ENCODE results near the gene CLUH.

The CLUH gene

DNA sequence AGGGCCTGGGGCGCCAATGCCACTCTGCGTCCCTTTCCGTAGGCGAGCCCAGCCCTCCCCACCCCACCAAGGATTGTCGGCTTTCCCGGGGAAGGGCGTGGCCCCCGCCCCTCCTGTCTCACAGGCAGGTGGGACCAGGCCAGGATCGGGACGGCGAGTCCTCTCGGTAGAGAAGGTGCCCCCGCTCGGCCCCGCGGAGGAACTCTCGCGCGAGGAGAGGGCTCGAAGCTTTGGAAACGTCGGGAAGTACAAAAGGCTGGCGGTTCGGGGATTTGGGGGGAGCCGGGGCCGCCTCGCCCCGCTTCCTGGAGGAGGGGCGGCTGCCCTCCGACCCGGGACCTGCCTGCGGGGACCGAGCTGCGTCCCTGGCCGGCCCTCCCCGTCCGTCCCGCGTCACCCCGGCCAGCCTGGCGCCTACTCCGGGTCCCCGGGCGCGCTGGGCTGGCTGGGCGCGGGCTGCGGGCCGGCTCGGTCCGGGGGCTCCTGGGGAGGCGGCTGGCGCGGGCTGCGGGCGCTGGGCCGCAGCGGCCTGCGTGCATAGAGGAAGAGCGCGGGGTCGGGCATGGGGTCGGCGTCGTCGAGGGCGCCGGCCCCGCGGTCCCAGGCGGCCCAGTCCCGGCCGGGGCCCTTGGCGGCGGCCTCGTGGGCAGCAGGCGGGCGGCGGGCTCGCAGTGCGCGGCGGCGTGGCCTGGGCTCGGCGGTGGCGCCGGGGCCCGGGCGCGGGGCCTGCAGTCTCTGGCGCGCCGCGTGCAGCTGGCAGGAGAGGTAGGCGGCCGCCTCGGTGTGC lies 12.6 kb upstream of the CLUH start:
- WGBS (ENCODE audit: extremely low coverage, insufficient coverage, insufficient read length), result no CpG with 5 or more reads among the region's 98 CpGs

DNA sequence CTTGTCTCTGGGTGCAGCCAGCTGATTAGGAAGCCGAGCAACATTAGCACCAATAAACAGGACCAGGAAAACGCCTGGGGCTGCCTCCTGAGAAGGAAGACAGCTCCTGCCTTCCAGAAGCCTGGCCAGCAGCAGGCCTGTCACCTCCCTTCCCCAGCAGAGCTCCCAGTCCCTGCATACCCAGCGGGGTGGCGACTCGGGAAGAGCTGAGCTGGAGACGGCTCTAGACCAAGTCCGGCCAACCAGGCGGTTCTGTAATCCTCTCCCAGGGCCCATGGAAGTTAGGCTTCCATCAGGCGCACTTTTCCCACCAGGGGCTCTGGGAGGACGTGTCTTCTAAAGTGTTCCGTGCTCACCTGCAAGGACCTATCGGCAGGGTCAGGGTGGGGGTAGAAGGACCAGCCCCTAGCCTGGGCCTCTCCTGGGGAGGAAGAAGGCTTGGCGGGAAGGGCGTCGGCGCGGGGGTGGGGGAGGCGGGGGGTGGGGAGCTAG lies 12.0 kb upstream of the CLUH start:
- Histone ChIP-seq H3K18ac (ENCODE audit: low read length) (no peak overlapping the region), H3K4ac (ENCODE audit: low read depth, low read length) (no peak overlapping the region), H3K27me3 (ENCODE audit: insufficient read depth, low read length) (peaks cover 3% of the 10 kb centered on the region), H4K91ac (ENCODE audit: low read depth, low read length) (no peak overlapping the region), H3K36me3 (ENCODE audit: control insufficient read depth in 1 of 2, insufficient read depth in 2 of 2, low read length in 2 of 2) (no peaks in the 10 kb centered on the region), H4K8ac (ENCODE audit: low read depth, low read length) (no peak overlapping the region), H2BK12ac (ENCODE audit: low read length) (no peak overlapping the region), H3K27ac (ENCODE audit: low read depth, low read length) (no peak overlapping the region), H2AK5ac (ENCODE audit: low read length) (no peak overlapping the region), H4K12ac (ENCODE audit: low read depth, low read length) (no peak overlapping the region), H3K4me1 (ENCODE audit: control insufficient read depth in 1 of 2, insufficient read depth in 2 of 2, low read length in 2 of 2) (peaks cover 8 to 14% of the 10 kb centered on the region in 2 experiments), H3K9me3 (ENCODE audit: insufficient read depth, low read depth, low read length) (peaks cover 2% of the 10 kb centered on the region), H3K79me2 (ENCODE audit: control insufficient read depth, insufficient read depth, low read length, poor library complexity) (no peaks in the 10 kb centered on the region), H3K9ac (ENCODE audit: low read length) (no peak overlapping the region), H2AFZ (ENCODE audit: insufficient read depth, low read length, poor library complexity) (no peak overlapping the region), H3K4me2 (ENCODE audit: low read length) (peak overlapping the region; percentile 86), H3K14ac (ENCODE audit: low read length) (no peak overlapping the region), H3K23ac (ENCODE audit: low read length) (no peak overlapping the region), H3K4me3 (ENCODE audit: low read depth, low read length) (no peak overlapping the region), H2BK120ac (ENCODE audit: insufficient read depth, low read length, poor library complexity) (no peak overlapping the region), H3K79me1 (ENCODE audit: low read length) (peaks cover 4% of the 10 kb centered on the region), H2BK5ac (ENCODE audit: low read depth, low read length, poor library complexity) (no peak overlapping the region)
- DNase-seq, result peak; percentile 34 to 35
- WGBS (ENCODE audit: extremely low coverage, insufficient coverage, insufficient read length), result no CpG with 5 or more reads among the region's 18 CpGs

More for the DNA sequence above, 12.6 kb upstream of the CLUH start:
- Histone ChIP-seq H3K27me3 (ENCODE audit: insufficient read depth, low read length) (peaks cover 3% of the 10 kb centered on the region), H4K91ac (ENCODE audit: low read depth, low read length) (peak overlapping the region; percentile 52), H3K79me1 (ENCODE audit: low read length) (peaks cover 4% of the 10 kb centered on the region), H3K4me2 (ENCODE audit: low read length) (peak overlapping the region; percentile 86), H2AK5ac (ENCODE audit: low read length) (no peak overlapping the region), H4K8ac (ENCODE audit: low read depth, low read length) (peak overlapping the region; percentile 81), H3K4me1 (ENCODE audit: control insufficient read depth in 1 of 2, insufficient read depth in 2 of 2, low read length in 2 of 2) (peaks cover 8 to 14% of the 10 kb centered on the region in 2 experiments), H3K4ac (ENCODE audit: low read depth, low read length) (no peak overlapping the region), H4K12ac (ENCODE audit: low read depth, low read length) (peak overlapping the region; percentile 66), H3K9ac (ENCODE audit: low read length) (no peak overlapping the region), H3K9me3 (ENCODE audit: insufficient read depth, low read depth, low read length) (peaks cover 2% of the 10 kb centered on the region), H3K79me2 (ENCODE audit: control insufficient read depth, insufficient read depth, low read length, poor library complexity) (no peaks in the 10 kb centered on the region), H3K23ac (ENCODE audit: low read length) (no peak overlapping the region), H3K14ac (ENCODE audit: low read length) (peak overlapping the region; percentile 22), H3K36me3 (ENCODE audit: control insufficient read depth in 1 of 2, insufficient read depth in 2 of 2, low read length in 2 of 2) (no peaks in the 10 kb centered on the region), H2AFZ (ENCODE audit: insufficient read depth, low read length, poor library complexity) (peak overlapping the region; percentile 63), H2BK120ac (ENCODE audit: insufficient read depth, low read length, poor library complexity) (peak overlapping the region; percentile 15), H3K4me3 (ENCODE audit: low read depth, low read length) (peak overlapping the region; percentile 64), H3K27ac (ENCODE audit: low read depth, low read length) (no peak overlapping the region), H3K18ac (ENCODE audit: low read length) (no peak overlapping the region), H2BK12ac (ENCODE audit: low read length) (no peak overlapping the region), H2BK5ac (ENCODE audit: low read depth, low read length, poor library complexity) (no peak overlapping the region)
- DNase-seq, result no peak

DNA sequence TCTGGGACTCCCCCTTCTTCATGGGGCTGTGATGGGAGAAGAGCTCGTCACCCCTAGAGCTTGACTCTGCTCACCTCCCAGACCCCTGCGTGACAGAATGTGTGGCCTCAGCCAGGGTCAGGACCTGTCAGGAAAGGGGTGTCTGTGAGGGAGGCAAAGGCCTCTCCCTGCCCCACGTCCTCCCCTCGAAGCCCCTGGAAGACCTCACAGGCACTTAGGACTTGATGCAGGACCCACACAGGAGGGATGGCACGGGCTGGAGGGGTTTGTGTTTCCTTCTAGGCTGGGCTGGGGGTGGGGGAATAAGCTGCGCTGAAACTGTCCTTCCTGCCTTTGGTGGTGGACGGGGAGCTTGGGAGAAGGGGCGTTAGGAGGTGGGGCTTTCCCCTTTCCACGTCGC lies 11.0 kb upstream of the CLUH start:
- Histone ChIP-seq H3K14ac (ENCODE audit: low read length) (no peak overlapping the region), H3K23ac (ENCODE audit: low read length) (no peak overlapping the region), H3K4ac (ENCODE audit: low read depth, low read length) (no peak overlapping the region), H3K4me3 (ENCODE audit: low read depth, low read length) (no peak overlapping the region), H2BK12ac (ENCODE audit: low read length) (no peak overlapping the region), H3K9ac (ENCODE audit: low read length) (no peak overlapping the region), H3K9me3 (ENCODE audit: insufficient read depth, low read depth, low read length) (peaks cover 2% of the 10 kb centered on the region), H3K4me1 (ENCODE audit: control insufficient read depth in 1 of 2, insufficient read depth in 2 of 2, low read length in 2 of 2) (peaks cover 8 to 14% of the 10 kb centered on the region in 2 experiments), H2AK5ac (ENCODE audit: low read length) (no peak overlapping the region), H2BK120ac (ENCODE audit: insufficient read depth, low read length, poor library complexity) (no peak overlapping the region), H3K36me3 (ENCODE audit: control insufficient read depth in 1 of 2, insufficient read depth in 2 of 2, low read length in 2 of 2) (no peaks in the 10 kb centered on the region), H3K79me1 (ENCODE audit: low read length) (peaks cover 4% of the 10 kb centered on the region), H4K91ac (ENCODE audit: low read depth, low read length) (no peak overlapping the region), H2AFZ (ENCODE audit: insufficient read depth, low read length, poor library complexity) (no peak overlapping the region), H4K8ac (ENCODE audit: low read depth, low read length) (no peak overlapping the region), H4K12ac (ENCODE audit: low read depth, low read length) (no peak overlapping the region), H3K18ac (ENCODE audit: low read length) (no peak overlapping the region), H3K4me2 (ENCODE audit: low read length) (no peak overlapping the region), H3K27me3 (ENCODE audit: insufficient read depth, low read length) (peaks cover 3% of the 10 kb centered on the region), H3K79me2 (ENCODE audit: control insufficient read depth, insufficient read depth, low read length, poor library complexity) (no peaks in the 10 kb centered on the region), H3K27ac (ENCODE audit: low read depth, low read length) (no peak overlapping the region), H2BK5ac (ENCODE audit: low read depth, low read length, poor library complexity) (no peak overlapping the region)
- WGBS (ENCODE audit: extremely low coverage, insufficient coverage, insufficient read length), result no CpG with 5 or more reads among the region's 10 CpGs
- no peak for DNase-seq

DNA sequence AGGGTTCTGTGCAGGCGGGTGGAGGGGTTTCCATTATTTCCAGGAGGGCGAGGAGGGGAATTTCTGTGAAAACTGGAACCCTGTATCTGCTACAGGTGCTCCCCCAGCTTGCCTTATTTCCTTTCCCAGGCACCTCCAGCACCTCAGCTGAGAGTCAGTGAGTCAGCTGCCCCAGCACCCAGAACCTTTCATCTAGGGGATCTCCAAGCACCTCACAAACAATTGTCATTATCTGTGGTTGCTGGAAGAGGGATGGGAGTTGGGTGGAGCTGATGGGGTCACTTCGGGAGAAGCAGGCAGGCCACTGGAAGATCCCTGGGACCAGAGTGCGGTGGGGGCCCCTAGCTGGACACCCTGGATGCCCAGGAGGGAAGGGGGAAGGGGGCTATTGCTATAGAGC lies 10.0 kb upstream of the CLUH start:
- Histone ChIP-seq H2BK5ac (ENCODE audit: low read depth, low read length, poor library complexity) (no peak overlapping the region), H4K12ac (ENCODE audit: low read depth, low read length) (no peak overlapping the region), H4K91ac (ENCODE audit: low read depth, low read length) (no peak overlapping the region), H3K9me3 (ENCODE audit: insufficient read depth, low read depth, low read length) (peaks cover 2% of the 10 kb centered on the region), H4K8ac (ENCODE audit: low read depth, low read length) (no peak overlapping the region), H3K18ac (ENCODE audit: low read length) (no peak overlapping the region), H3K4me1 (ENCODE audit: control insufficient read depth in 1 of 2, insufficient read depth in 2 of 2, low read length in 2 of 2) (peaks cover 8 to 14% of the 10 kb centered on the region in 2 experiments), H3K23ac (ENCODE audit: low read length) (no peak overlapping the region), H3K27ac (ENCODE audit: low read depth, low read length) (no peak overlapping the region), H3K27me3 (ENCODE audit: insufficient read depth, low read length) (peaks cover 3% of the 10 kb centered on the region), H3K36me3 (ENCODE audit: control insufficient read depth in 1 of 2, insufficient read depth in 2 of 2, low read length in 2 of 2) (no peaks in the 10 kb centered on the region), H2AK5ac (ENCODE audit: low read length) (no peak overlapping the region), H3K14ac (ENCODE audit: low read length) (no peak overlapping the region), H3K4me3 (ENCODE audit: low read depth, low read length) (no peak overlapping the region), H2BK12ac (ENCODE audit: low read length) (no peak overlapping the region), H3K9ac (ENCODE audit: low read length) (no peak overlapping the region), H2BK120ac (ENCODE audit: insufficient read depth, low read length, poor library complexity) (no peak overlapping the region), H2AFZ (ENCODE audit: insufficient read depth, low read length, poor library complexity) (no peak overlapping the region), H3K4me2 (ENCODE audit: low read length) (no peak overlapping the region), H3K79me2 (ENCODE audit: control insufficient read depth, insufficient read depth, low read length, poor library complexity) (no peaks in the 10 kb centered on the region), H3K79me1 (ENCODE audit: low read length) (peaks cover 4% of the 10 kb centered on the region), H3K4ac (ENCODE audit: low read depth, low read length) (no peak overlapping the region)
- WGBS (ENCODE audit: extremely low coverage, insufficient coverage, insufficient read length), result no CpG with 5 or more reads among the region's 4 CpGs
- no peak for DNase-seq

Measured in trophoblast cell (in vitro differentiated cells and primary cell).